Colonic mucosa (tissue), 4 donors: ENCODE measurements around the gene TNFRSF1B. TPM values are rescaled to one million over a fixed set of nuclear protein-coding genes. Genes with fewer than 3 reads are reported as not detected.

Experiments
- DNase-seq: peaks from one replicate; pipeline ENCODE4 v3.0.0-alpha.2; 2020
- H3K27ac ChIP-seq: fragments of 200-600 bp; one replicate; pipeline ENCODE4 v1.8.0; 2021
- H3K27me3 ChIP-seq: fragments of 200-600 bp; one replicate; pipeline ENCODE4 v1.8.0; 2021
- H3K36me3 ChIP-seq: fragments of 200-600 bp; one replicate; pipeline ENCODE4 v1.8.0; 2021
- H3K4me1 ChIP-seq: fragments of 200-600 bp; one replicate; pipeline ENCODE4 v1.8.0; 2021; ENCODE audit warnings: mild to moderate bottlenecking
- H3K4me3 ChIP-seq: fragments of 200-600 bp; one replicate; pipeline ENCODE4 v1.8.0; 2021
- H3K9ac ChIP-seq, 2 donors: one replicate each; pipeline ENCODE4 v1.7.0; 2013; ENCODE audit warnings: control low read depth in 2 of 2, low read depth in 2 of 2, low read length in 2 of 2
- H3K9me3 ChIP-seq: fragments of 200-600 bp; one replicate; pipeline ENCODE4 v1.8.0; 2021
- intact Hi-C: fragments of 100-400 bp; cut with DNase I; formaldehyde crosslinking; loops from one replicate; pipeline ENCODE4 v1.14.1; 2022
- total RNA-seq, 2 donors: library from RNA; stranded (reverse); fragmentation: NEBNext Ultra II Directional in 1 of 2; extraction: Animal tissue kit (Norgen Biotek cat#: 25700) in 1 of 2; gene quantifications; one replicate each; pipeline ENCODE4 v1.2.1, GENCODE V29; 2021
- TF ChIP-seq, protein P1 (sequence below): fragments of 200-600 bp; IDR thresholded peaks from one replicate; pipeline ENCODE4 v1.8.0; 2022; ENCODE audit warnings: antibody characterized with exemption, mild to moderate bottlenecking
- donor health status: healthy.
- donor health status: DM: no; HTN: no; CAD: no.
- donor health status: DM: no; HTN: no; CAD: no.

TNFRSF1B gene
- total RNA-seq, 2 donors from 2014 or later, result 27.2 to 28.1 TPM

DNA sequence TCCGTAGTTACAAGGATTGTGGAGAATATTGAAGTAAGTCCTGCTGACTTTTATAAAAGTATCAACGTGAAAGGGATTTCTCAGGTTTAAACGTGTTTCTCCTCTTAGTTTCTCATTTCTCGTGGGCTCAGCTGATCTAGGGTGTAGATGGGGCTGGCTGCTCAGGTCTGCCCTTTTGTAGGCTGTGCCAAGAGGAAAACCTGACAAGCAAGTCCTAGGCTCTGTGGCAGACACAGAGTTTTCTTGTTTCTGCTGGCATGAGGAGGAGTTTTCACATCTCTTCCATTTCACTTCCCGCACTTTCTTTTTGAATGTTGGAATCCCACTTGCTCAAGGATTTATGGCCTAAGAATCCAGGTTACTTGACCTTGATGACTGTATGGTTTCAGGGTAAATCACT lies 77.8 kb downstream of the TNFRSF1B start:
- H3K36me3 ChIP-seq, result peaks cover 3% of the 10 kb centered on the region
- no peak overlapping the region for H3K27ac ChIP-seq
- H3K9me3 ChIP-seq, result no peaks in the 10 kb centered on the region
- TF ChIP-seq, protein P1, sequence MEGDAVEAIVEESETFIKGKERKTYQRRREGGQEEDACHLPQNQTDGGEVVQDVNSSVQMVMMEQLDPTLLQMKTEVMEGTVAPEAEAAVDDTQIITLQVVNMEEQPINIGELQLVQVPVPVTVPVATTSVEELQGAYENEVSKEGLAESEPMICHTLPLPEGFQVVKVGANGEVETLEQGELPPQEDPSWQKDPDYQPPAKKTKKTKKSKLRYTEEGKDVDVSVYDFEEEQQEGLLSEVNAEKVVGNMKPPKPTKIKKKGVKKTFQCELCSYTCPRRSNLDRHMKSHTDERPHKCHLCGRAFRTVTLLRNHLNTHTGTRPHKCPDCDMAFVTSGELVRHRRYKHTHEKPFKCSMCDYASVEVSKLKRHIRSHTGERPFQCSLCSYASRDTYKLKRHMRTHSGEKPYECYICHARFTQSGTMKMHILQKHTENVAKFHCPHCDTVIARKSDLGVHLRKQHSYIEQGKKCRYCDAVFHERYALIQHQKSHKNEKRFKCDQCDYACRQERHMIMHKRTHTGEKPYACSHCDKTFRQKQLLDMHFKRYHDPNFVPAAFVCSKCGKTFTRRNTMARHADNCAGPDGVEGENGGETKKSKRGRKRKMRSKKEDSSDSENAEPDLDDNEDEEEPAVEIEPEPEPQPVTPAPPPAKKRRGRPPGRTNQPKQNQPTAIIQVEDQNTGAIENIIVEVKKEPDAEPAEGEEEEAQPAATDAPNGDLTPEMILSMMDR, result no peak
- H3K4me3 ChIP-seq, result no peak overlapping the region
- intact Hi-C loops, result no loop called here
- no peak overlapping the region for H3K9ac ChIP-seq
- H3K4me1 ChIP-seq, result no peaks in the 10 kb centered on the region
- no peaks in the 10 kb centered on the region for H3K27me3 ChIP-seq
- no peak for DNase-seq

DNA sequence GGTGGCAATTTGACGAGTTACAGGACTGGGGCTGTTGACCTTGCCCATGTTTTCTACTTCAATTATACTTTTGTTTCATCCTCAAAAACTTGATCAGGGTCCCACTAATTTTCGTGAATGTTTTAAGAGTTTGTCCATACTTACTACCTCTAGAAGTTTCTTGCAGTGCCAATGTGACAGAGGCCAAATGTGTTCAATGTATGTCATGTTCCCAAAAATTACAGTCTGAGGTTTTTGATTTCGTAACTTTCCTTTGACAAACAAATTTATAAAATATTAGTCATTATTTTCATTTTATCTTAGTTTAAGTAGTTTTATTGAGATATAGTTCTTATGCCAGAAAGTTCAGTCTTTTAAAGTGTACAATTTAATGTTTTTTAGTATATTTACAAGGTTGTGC lies 78.3 kb downstream of the TNFRSF1B start:
- Histone ChIP-seq H3K9ac (no peak overlapping the region), H3K27me3 (no peaks in the 10 kb centered on the region), H3K4me3 (no peak overlapping the region), H3K9me3 (no peaks in the 10 kb centered on the region), H3K27ac (no peak overlapping the region), H3K36me3 (peaks cover 3% of the 10 kb centered on the region), H3K4me1 (no peaks in the 10 kb centered on the region)
- TF ChIP-seq, protein P1, result no peak
- intact Hi-C loops, result no loop called here
- DNase-seq, result no peak

DNA sequence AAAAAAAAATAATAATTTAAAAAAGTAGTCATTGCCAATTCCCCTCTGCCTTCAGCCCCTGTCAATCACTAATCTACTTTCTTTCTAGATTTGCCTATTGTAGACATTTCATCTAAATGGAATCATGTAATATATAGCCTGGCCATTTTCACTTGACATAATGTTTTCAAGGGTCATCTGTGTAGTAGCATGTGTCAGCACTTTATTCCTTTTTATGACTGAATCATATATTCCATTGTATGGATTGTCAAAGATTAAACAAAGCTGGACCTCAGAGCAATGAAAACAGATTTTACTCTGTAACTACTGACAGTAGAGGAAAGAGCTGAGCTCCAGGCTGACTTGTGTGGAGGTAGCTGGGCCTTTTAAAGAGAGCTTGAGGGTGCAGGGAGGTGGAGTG lies 78.9 kb downstream of the TNFRSF1B start:
- Histone ChIP-seq H3K27me3 (no peaks in the 10 kb centered on the region), H3K4me1 (no peaks in the 10 kb centered on the region), H3K4me3 (no peak overlapping the region), H3K27ac (no peak overlapping the region), H3K36me3 (peaks cover 3% of the 10 kb centered on the region), H3K9ac (no peak overlapping the region), H3K9me3 (no peaks in the 10 kb centered on the region)
- intact Hi-C loops, result no loop called here
- no peak for DNase-seq
- TF ChIP-seq, protein P1, result no peak

DNA sequence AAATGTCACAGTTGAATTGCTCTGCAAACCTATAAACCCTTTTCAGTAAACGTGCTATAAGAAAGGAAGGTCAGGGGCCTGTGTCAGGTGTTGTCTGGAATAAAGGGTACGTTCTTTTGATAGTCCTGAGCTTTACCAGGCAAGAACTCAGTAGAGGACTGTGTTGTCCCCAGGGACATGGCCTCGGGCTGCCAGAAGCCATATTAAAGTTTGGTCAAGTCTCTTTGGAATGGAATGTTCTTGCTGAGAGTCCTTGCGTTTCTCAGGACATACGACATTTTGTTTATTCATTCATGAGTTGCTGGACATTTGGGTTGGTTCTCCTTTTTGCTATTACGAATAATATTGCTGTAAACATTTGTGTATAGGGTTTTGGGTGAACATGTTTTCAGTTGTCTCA lies 79.8 kb downstream of the TNFRSF1B start:
- Histone ChIP-seq H3K27ac (no peak overlapping the region), H3K36me3 (peaks cover 3% of the 10 kb centered on the region), H3K4me1 (no peaks in the 10 kb centered on the region), H3K4me3 (no peak overlapping the region), H3K9me3 (no peaks in the 10 kb centered on the region), H3K9ac (no peak overlapping the region), H3K27me3 (no peaks in the 10 kb centered on the region)
- no peak for DNase-seq
- intact Hi-C loops, result no loop called here
- TF ChIP-seq, protein P1, result no peak

DNA sequence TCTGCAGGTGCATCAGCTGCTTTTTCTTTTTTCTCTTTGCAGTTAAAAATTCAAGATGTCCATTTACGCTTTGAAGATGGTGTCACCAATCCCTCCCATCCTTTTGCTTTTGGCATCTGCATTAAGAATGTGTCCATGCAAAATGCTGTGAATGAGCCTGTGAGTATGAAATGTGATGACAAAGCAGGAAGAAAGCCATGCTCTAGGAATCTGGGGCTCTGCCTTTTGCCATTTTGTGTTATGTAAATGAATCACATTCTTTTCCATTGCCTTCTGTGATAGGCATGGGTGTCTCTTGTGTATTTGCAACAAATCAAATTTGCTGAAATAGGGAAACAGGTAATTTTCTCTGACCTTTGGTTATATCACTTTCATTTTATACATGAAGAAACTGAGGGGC lies 82.4 kb downstream of the TNFRSF1B start:
- H3K36me3 ChIP-seq, result peaks cover 3% of the 10 kb centered on the region
- no peak for DNase-seq
- TF ChIP-seq, protein P1, result no peak

DNA sequence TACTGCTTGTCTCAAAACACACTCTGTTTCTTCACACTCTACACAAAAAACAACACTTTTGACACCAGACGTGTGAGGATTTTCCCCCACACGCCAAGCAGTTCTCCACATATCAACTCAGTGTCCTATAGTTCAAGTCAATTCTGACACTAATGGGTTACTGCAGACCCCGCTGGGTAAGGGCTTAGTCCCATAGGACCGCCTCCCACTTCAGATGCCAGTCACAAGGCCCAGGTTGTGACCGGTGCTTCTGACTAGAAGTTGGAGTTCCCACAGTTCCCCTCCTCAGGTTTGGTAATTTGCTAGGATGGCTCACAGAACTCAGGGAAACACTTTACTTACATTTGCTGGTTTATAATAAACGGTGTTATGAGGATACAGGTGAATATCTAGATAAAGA lies 83.0 kb downstream of the TNFRSF1B start:
- H3K27ac ChIP-seq, result no peak overlapping the region
- no peak overlapping the region for H3K9ac ChIP-seq
- no peaks in the 10 kb centered on the region for H3K36me3 ChIP-seq
- intact Hi-C loops, result no loop called here
- DNase-seq, result no peak
- H3K9me3 ChIP-seq, result no peaks in the 10 kb centered on the region
- TF ChIP-seq, protein P1, result no peak
- no peak overlapping the region for H3K4me3 ChIP-seq
- H3K4me1 ChIP-seq, result no peaks in the 10 kb centered on the region
- no peaks in the 10 kb centered on the region for H3K27me3 ChIP-seq

More for the DNA sequence above, 82.4 kb downstream of the TNFRSF1B start:
- Histone ChIP-seq H3K9ac (no peak overlapping the region), H3K9me3 (no peaks in the 10 kb centered on the region), H3K27me3 (no peaks in the 10 kb centered on the region), H3K4me3 (no peak overlapping the region), H3K27ac (no peak overlapping the region), H3K4me1 (no peaks in the 10 kb centered on the region)
- intact Hi-C loops, result no loop called here
